ENCODE data around the gene PRKAB1.

The PRKAB1 gene

GRCh38 chr12:119710374-119710964, 42.5 kb downstream of the PRKAB1 start:
- DNase-seq (ENCODE audit: extremely low read depth in 1 of 2, low read depth in 1 of 2) = no peak

- DNase-seq (ENCODE audit: extremely low read depth in 1 of 2, low read depth in 1 of 2) = no peak
Measured at GRCh38 chr12:119710965-119711551, 43.1 kb downstream of the PRKAB1 start.

- no peak for DNase-seq (ENCODE audit: extremely low read depth in 1 of 2, low read depth in 1 of 2)
Measured at GRCh38 chr12:119711693-119712092, 43.8 kb downstream of the PRKAB1 start.

- DNase-seq (ENCODE audit: extremely low read depth in 1 of 2, low read depth in 1 of 2) = no peak
Measured at GRCh38 chr12:119712721-119713120, 44.8 kb downstream of the PRKAB1 start.

GRCh38 chr12:119713551-119714031, 45.7 kb downstream of the PRKAB1 start:
- no peak for DNase-seq (ENCODE audit: extremely low read depth in 1 of 2, low read depth in 1 of 2)

- no peak for DNase-seq (ENCODE audit: extremely low read depth in 1 of 2, low read depth in 1 of 2)
Measured at GRCh38 chr12:119714614-119715267, 46.8 kb downstream of the PRKAB1 start.

GRCh38 chr12:119715268-119715620, 47.3 kb downstream of the PRKAB1 start:
- DNase-seq (ENCODE audit: extremely low read depth in 1 of 2, low read depth in 1 of 2) = no peak

GRCh38 chr12:119718141-119718540, 50.2 kb downstream of the PRKAB1 start:
- DNase-seq (ENCODE audit: extremely low read depth in 1 of 2, low read depth in 1 of 2) = no peak

GRCh38 chr12:119720349-119720748, 52.4 kb downstream of the PRKAB1 start:
- DNase-seq (ENCODE audit: extremely low read depth in 1 of 2, low read depth in 1 of 2) = no peak

GRCh38 chr12:119721306-119721705, 53.4 kb downstream of the PRKAB1 start:
- no peak for DNase-seq (ENCODE audit: extremely low read depth in 1 of 2, low read depth in 1 of 2)

GRCh38 chr12:119725523-119725922, 57.6 kb downstream of the PRKAB1 start:
- DNase-seq (ENCODE audit: extremely low read depth in 1 of 2, low read depth in 1 of 2) = no peak

GRCh38 chr12:119727600-119728443, 59.9 kb downstream of the PRKAB1 start:
- DNase-seq (ENCODE audit: extremely low read depth in 1 of 2, low read depth in 1 of 2) = no peak

GRCh38 chr12:119728444-119728745, 60.5 kb downstream of the PRKAB1 start:
- DNase-seq (ENCODE audit: extremely low read depth in 1 of 2, low read depth in 1 of 2) = no peak

- DNase-seq (ENCODE audit: extremely low read depth in 1 of 2, low read depth in 1 of 2) = no peak
Measured at GRCh38 chr12:119729871-119730270, 61.9 kb downstream of the PRKAB1 start.

- DNase-seq (ENCODE audit: extremely low read depth in 1 of 2, low read depth in 1 of 2) = no peak
Measured at GRCh38 chr12:119730381-119730780, 62.4 kb downstream of the PRKAB1 start.
